HG03378 (cell line): ENCODE results near the gene SLIT3.

Experiments used
- ATAC-seq: cut with Tn5 transposase; IDR thresholded peaks from one replicate; pipeline ENCODE4 v1.9.1; 2021; ENCODE audit warnings: mild to moderate bottlenecking, moderate library complexity; ENCODE audit not compliant: unreplicated experiment

The SLIT3 gene

DNA sequence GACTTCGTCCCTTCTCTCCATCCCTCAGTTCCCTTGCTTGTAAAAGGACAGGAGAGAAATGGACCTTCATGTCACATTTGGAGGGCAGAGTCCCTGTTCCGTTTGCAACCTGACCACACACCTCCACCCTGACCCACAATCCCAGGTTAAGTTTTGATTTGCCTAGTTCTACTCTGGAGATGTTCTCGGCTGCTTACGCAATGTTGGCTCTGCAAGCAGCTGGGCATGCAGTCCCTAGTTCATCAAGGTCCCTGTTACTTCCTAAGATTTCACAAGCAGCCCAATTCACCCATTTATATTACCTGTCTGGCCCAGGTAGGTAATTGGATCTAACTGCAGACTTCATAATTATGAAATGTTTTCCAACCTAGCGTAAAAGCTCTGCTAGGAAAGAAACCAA lies 28.8 kb downstream of the SLIT3 start:
- ATAC-seq: no peak

DNA sequence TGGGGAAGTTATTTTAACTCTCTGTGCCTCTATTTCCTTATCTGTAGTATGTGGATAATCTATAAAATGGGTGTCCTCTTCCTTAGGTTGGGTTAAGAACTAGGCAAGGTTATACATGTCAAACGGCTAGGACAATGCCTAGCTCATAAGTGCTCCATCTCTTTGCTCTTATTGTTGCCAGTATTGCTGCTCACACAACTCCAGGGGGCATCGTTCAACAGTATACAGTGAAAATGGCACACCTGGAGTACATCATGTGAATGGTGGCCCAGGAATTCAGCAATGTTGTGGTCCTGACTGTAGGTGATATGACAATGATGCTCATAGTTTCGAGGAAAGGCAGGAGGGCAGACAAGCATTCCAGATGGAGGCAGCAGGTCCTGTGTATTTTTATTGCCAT lies 30.1 kb downstream of the SLIT3 start:
- no peak for ATAC-seq

DNA sequence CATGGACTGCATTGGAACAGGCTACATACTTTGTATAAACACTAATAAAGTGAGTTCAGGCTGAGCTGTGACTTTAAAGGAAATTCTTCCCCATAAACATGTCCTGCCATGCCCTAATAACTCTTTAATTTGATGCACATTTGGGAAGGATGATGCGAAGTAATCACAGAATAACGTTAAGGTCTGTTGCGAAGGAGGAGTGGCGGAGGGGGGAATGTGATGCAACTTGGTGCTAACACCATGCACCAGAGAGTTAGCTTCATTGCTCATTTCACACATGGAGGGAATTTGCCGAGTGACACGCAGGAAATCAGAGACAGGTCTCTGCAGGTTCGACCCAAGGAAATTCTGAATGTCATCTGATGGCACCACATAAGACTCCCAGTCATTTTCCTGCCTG lies 32.9 kb downstream of the SLIT3 start:
- no peak for ATAC-seq

DNA sequence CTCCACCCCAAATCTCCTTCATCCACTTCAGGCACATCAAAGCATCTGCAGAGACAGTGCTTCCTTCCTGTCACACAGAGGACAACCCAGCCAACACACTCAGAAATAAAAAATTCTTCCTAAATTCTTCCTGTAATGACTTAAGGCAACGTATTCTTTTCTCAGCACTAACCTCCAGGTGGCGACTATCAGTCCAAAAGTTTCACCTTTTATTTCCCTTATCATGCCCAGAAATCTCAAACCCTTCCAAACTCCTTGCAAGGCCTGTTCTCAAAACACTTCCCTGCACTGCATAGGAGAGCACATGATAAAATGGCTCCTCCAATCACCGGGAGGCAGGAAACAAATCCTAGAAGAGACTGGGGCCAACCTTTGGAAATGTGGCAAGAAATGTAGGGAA lies 35.1 kb downstream of the SLIT3 start:
- ATAC-seq: no peak

DNA sequence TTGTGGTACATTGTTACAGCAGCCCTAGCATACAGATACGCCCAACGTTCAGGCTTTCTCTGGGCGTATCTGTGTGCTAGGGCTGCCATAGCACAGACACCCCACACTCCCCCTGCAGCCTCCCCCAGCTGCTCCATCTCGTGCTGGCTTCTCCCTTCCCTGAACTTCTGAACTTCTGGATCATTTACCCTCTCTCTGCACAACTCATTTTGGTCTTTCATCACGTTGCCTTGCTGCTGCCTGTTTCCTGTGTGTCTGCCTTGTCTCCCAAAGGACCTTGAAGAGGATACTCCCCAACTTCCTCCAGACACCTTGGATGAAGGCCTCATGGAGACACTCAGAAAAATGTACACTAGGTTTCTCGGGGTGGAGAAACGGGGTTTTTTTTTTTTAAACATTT lies 37.3 kb downstream of the SLIT3 start:
- ATAC-seq: no peak

DNA sequence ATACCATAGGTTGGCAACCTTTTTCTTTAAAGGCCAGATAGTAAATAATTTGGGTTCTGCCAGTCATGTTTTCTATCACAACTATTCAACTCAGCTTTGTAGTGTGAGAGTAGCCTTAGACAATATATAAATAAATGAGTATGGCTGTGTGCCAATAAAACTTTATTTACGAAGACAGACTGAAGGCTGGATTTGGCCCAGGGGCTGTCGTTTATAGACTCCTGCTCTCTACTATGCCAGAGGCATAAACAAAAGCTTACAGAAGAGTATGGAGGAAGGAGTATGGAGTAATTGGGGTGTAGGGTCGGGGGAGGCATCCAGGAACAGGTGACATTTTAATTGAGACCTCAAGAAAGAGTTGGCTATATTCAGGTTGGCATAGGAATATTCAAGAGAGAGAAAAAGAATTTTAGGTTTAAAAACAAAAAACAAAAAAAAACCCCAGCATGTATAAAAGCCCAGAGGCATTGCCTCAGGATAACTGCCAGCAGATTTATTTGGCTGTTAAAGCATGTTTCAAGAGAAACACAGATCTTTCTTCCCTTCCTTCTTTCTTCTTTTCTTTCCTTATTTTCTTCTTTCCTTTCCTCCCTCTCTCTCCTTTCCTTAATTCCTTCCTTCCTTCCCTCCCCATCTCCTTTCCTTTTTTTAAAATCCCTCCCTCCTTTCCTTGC lies 39.9 kb downstream of the SLIT3 start:
- no peak for ATAC-seq

DNA sequence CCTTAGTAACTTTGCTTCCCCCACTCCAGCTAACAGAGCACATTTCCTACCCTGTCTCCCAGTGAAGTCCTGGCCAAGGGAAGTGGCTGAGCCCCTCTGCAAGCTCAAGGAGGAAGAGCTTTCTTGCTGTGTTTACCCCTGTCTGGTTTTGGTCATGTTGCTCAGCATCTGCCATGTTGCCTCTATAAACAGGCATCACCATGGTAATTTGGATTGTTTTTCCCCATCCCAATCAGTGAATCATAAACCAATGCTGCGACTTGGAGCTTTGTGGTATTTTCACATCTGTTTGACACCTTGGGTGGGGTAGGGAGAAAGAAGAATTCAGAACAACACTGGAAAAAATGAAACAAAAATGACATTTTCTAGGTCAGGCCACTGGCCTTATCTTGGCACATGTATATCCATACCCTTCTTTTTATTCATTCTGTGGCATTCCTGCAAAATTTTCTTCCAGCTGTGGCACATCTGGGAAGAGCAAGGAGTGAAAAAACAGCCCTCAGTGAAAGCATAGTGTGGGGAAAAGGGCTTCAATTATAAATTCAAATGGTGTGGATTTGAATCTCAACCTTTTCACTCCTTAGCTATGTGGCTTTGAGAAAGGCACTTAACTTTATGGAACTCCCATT lies 42.5 kb downstream of the SLIT3 start:
- no peak for ATAC-seq

DNA sequence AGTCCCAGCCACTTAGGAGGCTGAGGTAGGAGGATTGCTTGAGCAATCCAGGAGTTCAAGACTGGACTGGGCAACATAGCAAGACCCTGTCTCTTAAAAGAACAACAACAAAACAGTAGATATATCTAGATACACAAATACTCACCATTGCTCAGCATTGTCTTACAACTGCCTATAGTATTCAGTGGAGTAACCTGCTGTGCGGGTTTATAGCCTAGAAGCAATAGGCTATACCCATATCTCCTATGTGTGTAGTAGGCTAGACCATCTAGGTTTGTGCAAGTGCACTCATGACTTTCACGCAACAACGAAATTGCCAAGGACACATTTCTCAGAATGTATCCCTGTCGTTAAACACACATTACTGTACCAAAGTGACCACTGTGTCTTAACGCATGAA lies 44.7 kb downstream of the SLIT3 start:
- no peak for ATAC-seq

DNA sequence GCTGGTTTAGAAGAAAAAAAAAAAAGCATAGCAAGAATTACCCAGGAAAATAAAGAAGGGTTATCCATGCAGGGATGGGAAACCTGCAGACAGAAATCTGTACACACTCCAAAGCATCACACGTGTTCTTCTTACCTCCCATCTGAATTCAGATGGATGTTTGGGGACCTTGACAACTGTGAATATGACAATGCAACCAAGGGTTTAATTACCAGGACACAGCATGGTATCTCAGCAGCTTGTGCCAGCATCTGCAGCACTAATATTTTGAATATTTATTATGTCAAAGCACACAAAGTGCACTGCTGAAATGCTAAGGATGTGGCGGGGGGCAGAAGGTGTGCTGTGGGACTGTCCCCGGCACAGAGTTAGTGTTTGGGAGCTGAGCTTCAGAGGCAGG lies 47.9 kb downstream of the SLIT3 start:
- ATAC-seq: no peak

DNA sequence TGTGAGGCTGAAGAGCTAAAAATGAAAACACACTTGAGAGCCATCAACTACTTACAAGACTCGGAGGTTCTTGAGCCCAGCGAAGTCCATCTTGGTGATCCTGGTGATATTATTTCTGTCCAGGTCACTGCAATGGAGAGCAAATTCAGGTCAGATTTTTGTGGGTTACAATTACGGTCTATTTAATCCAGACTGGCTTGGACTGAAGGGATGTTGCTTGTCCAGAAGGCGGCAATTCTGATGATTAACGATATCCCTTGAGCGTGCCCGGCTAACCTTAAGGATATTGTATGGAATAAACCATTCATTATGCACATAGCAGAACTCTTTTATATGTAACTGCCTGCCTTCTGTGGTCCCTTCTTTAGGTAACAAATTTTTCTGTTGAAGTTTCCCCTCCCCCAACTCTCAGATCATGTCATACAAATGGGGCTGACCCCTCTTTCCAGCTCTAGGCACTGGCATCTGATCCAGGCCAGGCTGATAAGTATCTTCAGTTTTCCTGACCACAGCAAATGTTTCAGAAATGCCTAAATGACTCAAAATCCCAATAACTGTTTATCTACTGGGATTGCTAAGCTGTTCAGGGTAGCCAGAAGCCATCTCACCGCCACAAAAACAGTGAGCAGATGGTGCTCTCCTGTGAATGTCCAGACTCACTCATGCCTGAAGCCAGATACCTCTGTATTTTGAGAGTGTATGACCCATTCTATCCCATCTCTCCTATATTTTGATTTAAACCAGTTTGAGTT lies 49.4 kb downstream of the SLIT3 start:
- ATAC-seq: no peak

DNA sequence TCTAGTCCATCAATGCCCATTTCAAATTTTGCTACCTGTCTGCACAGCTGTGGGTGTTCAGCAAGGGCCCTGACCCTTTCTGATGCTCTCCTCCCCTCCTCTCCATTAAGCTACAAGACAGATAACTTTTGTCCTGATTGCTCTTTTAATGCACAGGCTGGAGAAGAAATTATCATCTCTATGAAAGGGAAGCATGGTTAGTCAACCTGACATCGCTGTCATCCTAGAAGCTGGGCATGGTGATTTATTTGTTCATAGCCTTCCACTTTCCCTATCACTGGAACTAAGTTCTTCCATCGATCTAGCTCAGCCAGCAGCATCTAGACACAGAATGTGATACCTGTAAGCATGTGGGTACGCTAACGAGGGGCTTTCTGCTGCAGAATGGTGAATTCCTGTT lies 50.1 kb downstream of the SLIT3 start:
- no peak for ATAC-seq

DNA sequence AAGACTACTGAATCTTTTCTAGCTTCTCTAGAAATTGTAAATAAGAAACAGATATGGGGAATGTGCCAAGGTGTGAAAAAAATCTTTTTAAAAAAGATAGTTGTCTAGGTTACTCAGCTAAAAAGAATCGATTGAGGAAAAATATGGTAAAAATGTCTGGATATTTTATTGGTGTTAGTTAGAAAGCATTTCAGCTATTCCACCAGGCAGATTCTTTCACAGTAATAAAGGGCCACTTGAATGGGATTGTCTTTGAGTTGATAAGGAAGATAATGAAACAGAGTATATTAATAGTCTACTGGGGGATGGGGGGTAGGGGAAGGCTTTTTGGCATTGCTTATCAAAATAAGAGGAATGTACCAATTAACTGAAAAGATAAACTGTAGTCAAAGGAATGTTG lies 51.9 kb downstream of the SLIT3 start:
- no peak for ATAC-seq

DNA sequence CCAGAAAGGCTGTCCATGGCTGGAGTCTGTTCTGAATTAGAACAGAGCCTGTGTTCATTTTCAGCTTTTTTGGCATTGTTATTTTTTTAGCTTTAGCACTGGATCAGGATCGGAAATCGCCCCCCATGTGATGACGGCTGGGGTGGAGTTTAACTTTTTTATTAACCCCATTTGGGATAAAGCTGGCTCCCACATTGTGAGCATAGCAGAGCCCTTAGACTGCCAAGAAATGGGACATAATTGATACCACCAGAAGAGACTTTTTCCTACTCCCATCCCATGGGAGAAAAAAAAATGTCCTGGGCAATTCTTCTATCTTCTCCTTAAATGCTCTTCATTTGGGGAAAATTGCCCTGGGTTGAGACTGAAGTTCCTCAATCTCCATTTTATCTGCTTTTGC lies 52.4 kb downstream of the SLIT3 start:
- ATAC-seq: no peak

DNA sequence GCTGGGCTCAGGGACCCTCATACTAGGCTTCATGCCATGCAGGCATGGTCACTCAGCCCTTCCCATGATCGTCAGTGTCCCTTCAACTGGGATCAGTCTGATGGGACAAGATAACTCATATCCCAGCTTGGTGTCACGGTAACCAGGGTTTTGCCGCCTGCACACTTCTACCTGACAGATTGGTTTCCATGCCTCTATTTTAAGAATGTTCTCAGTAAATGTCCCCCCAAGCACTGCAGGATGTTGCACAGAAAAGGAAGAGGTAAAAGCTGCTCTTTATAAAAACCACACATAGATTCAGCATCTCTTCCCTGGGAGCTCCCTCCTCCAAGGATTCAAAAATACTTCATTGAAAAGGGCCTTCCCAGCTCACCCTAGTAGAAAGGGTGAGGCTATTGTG lies 56.1 kb downstream of the SLIT3 start:
- no peak for ATAC-seq

DNA sequence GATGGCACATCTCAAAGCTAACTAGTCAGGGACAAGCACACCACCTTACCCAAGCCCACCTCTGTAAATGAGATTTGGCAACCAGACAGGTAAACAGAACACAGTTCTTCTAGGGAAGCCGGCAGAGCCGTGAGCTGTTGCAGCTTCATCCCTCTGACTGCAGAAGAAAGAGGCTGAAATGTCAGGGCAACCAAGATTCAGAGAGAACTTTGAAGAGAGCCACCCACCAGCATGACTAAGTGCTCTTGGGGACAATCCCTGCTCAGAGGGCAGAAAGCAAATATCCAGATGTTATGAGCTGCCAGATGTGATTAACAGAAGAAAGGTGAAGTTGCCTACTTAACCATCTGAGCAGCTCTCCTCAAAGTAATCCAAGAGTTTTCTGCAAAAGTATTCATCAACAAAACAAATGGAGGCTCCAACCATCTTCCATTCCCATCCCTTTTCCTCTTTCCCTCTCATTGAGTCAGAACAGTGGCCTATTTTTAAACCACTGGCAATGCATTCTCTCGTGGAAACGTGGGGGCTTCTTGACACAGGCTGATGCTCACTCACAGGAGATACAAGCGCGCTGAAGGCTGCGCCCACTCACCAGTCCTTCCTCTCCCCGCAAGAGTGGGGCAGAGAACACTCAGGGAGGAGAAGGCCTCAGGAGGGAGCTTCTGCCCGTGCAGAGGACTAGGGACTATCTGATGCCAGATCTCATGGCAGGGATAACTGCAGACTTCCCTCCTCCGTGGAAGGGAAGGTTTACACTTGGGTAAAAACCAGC lies 57.1 kb downstream of the SLIT3 start:
- ATAC-seq: no peak

DNA sequence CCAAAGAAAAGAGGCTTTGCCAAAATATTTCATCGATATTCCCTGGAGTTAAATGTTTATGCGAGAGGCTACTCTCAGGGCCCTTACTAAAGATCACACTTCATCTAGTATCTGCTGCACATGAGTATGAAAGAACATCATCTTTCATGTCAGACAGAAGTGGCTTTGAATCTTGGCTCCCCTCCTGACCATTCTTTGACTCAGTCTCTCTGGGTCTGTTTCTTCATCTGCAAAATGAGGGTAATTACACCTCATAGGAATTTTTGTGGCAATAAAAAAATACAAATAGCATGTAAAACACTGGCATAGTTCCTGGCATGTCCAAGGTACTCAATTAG lies 58.1 kb downstream of the SLIT3 start:
- no peak for ATAC-seq

DNA sequence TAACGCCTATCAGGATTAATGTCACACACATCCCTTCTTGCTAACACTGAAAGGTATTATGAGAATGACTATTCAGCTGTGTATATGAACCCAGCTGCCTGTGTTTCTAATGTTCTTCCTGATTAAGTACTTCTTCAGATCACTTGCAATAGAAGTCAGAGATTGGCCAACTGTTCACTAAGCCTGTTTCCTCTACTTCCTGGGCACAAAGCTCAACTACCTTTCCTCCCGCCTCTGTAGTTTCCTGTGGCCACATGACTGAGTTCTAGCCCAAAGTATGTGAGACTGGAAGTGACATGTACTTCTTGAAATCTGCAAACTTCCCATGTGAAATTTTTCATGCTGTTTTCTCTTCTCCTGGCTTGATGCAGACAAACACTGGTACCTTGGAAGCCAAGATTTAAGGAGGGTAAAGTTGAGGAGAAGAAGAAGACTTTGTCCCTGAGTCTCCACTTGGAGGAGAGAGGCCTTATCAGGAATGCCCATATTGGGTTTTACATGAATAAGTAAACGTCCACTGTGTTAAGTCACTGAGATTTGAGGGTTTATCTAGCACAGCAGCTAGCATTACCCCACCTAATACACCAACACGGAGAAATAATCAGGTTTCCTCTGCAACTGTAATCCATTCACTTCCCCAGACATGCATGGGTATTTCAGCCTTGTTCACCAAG lies 58.6 kb downstream of the SLIT3 start:
- ATAC-seq: no peak

DNA sequence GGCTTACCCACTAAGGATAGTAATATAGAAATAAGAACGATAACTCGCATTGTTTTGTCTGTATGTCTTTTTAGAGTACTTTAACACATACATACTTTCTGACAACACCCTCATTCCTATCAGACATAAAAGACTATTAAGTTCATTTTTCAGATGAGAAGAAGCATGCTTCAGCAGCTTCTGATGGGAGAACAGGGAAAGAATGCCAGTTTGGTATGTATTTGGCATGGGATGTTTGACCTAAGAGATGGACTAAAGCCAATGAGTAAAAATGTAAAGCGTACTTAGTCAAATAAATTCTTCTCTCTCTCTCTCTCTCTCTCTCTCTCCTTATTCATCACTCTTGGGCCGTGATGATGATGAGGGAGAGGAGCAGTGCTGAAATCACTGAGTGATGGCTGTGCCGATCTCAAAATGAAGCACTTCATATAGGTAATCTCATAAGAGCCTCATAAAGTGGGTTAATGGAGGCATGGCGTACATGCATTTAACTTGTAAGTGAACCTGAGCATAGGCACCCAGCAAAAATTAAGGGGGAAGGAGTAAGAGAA lies 71.5 kb downstream of the SLIT3 start:
- ATAC-seq: no peak

DNA sequence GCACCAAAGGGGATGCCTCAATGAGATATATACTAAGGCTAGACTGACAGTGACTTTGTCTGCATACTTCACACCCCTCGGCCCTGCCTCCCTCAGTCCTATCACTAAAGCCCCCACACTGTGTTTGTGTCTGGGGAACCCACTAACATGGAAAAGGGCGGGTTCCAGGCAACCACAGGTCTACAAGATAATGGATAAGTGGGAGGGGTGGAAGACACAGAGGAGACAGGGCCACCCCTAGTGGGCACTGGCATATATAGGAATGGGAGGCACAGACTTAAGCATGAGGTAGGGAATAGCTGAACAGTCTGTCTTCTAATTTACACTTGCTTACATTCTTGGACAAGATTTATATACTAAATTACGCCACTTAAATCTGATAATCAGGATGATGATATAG lies 74.0 kb downstream of the SLIT3 start:
- ATAC-seq: no peak

DNA sequence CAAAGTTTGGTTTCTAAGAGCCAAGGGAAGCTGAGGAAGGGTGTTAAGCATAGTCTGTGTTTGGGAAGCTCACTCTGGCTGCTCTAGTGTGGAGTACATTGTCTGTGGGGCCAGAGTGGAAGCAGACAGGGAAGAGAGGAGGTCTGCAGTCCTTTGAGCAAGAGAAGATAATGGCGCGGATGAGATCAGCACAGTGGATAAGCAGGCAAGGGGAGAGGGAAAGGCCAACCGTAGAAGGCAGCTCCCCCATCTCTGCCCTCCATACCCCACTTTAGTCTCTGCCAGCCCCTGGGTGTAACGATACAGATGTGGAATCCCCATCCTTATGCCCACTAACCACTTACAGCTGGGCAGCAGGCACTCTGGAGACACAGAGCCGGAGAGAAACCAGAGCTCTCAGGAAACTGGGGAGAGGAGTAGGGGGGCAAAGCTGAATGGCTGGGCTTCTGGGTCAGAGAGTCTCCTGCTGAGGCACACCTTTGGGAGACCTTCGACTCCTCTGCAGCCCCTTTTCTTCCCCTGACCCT lies 75.0 kb downstream of the SLIT3 start:
- no peak for ATAC-seq

DNA sequence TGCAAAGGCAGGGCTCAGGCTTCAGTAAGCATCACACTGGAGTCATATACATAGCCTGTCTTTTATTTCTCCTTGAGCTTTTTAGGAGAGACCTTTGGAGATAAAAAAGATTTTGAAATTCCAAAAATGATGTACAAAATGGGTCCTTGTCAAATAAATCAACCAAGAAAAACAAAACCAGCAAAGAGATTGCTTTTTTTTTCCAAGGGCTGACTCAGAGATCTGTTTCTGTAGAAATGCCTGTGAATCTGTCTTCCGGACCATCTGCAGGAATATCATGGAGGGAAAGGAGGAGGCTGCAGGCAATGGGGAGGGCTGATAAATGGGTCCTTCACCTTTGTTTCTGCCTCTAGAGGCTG lies 77.4 kb downstream of the SLIT3 start:
- ATAC-seq: no peak
